Cardiac muscle cell (in vitro differentiated cells and primary cell): Measurements from ENCODE around the gene NME9. TPM values are rescaled to one million over a fixed set of nuclear protein-coding genes. Genes with fewer than 3 reads are reported as not detected.

Source experiments
- DNase-seq, 2 donors: peaks; one replicate each; pipeline versions ENCODE4 v3.0.0 to v3.0.0-alpha.2; 2010 to 2017; ENCODE audit warnings: low read depth in 1 of 2, low spot score in 1 of 2
- H3K27ac ChIP-seq: fragments of 200-600 bp; sonication (generic); 2 replicates; pipeline ENCODE4 v1.5.1; 2016
- H3K27me3 ChIP-seq: fragments of 200-600 bp; sonication (generic); 2 replicates; pipeline ENCODE4 v1.6.0; 2016; ENCODE audit warnings: control low read depth
- H3K36me3 ChIP-seq: fragments of 200-600 bp; sonication (generic); 2 replicates; pipeline ENCODE4 v1.5.1; 2016; ENCODE audit warnings: control low read depth
- H3K4me1 ChIP-seq: fragments of 200-600 bp; sonication (generic); 2 replicates; pipeline ENCODE4 v1.8.1; 2017; ENCODE audit warnings: low read depth, mild to moderate bottlenecking, mixed run types
- H3K4me3 ChIP-seq: fragments of 200-600 bp; sonication (generic); 2 replicates; pipeline ENCODE4 v1.5.1; 2016; ENCODE audit warnings: mild to moderate bottlenecking
- H3K9me3 ChIP-seq: fragments of 200-600 bp; sonication (generic); 2 replicates; pipeline ENCODE4 v1.5.1; 2017; ENCODE audit warnings: low read depth, mild to moderate bottlenecking, control low read depth
- polyA plus RNA-seq: library from polyadenylated mRNA; unstranded; fragments of >200 nt; fragmentation: Nextera tagmentation; extraction: Ambion mirVana; gene quantifications from 2 replicates; pipeline ENCODE4 v1.2.1, GENCODE V29; 2016
- total RNA-seq: library from RNA; depleted of rRNA; stranded (reverse); fragments of >200 nt; gene quantifications from 2 replicates; pipeline ENCODE4 v1.2.3, GENCODE V29; 2016
- TF ChIP-seq, protein P1 (sequence below): IDR thresholded peaks from 2 replicates; pipeline ENCODE4 v1.5.1; 2012; ENCODE audit warnings: low read depth, mild to moderate bottlenecking, low read length

NME9 gene
- total and polyA plus RNA-seq, 2 experiments from 2014 or later = 2.9 to 5.1 TPM

DNA sequence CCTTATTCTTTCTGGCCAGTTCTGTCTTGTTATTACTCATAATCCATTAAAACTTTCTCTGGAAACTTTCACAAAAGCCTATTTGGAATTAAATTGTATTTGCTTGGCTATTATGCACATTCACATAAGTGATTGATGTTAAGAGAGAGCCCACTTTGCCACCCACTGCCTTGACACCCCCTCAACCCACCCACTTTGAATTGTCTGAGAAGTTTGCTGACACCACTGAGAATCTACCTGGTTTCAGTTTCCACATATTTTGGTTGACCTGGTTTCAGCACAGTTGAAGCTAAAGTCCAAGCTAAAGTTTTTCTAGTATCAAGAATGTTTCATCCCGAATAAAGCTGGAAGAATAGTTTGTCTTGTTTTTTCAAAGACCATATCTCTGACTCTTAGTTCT, 71.7 kb downstream of the NME9 start:
- TF ChIP-seq, protein P1, sequence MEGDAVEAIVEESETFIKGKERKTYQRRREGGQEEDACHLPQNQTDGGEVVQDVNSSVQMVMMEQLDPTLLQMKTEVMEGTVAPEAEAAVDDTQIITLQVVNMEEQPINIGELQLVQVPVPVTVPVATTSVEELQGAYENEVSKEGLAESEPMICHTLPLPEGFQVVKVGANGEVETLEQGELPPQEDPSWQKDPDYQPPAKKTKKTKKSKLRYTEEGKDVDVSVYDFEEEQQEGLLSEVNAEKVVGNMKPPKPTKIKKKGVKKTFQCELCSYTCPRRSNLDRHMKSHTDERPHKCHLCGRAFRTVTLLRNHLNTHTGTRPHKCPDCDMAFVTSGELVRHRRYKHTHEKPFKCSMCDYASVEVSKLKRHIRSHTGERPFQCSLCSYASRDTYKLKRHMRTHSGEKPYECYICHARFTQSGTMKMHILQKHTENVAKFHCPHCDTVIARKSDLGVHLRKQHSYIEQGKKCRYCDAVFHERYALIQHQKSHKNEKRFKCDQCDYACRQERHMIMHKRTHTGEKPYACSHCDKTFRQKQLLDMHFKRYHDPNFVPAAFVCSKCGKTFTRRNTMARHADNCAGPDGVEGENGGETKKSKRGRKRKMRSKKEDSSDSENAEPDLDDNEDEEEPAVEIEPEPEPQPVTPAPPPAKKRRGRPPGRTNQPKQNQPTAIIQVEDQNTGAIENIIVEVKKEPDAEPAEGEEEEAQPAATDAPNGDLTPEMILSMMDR = no peak
- no peak overlapping the region for H3K4me3 ChIP-seq
- H3K9me3 ChIP-seq = no peaks in the 10 kb centered on the region
- no peak for DNase-seq
- no peaks in the 10 kb centered on the region for H3K27me3 ChIP-seq
- H3K4me1 ChIP-seq = no peaks in the 10 kb centered on the region
- no peak overlapping the region for H3K27ac ChIP-seq
- H3K36me3 ChIP-seq = no peaks in the 10 kb centered on the region

DNA sequence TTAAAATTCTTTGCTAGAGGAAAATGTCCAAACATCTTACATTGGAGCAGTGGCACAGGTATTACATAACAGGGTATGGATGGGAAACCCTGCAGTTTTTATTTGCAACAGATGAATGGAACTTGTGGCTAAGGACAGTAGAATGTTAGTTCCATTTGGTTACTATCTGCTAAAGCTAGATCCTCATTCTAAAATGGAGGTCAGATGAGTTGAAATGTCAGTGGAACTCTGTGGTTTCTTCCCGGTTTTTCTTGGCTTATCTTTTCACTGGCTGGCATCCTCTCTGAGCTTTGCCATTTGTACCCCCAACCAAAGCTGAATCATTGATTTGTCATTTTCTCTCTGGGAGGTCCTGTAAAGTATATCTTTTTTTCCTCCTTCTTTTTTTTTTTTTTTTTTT, 73.6 kb downstream of the NME9 start:
- Histone ChIP-seq H3K27ac (no peak overlapping the region), H3K9me3 (no peaks in the 10 kb centered on the region), H3K4me1 (no peaks in the 10 kb centered on the region), H3K27me3 (no peaks in the 10 kb centered on the region), H3K36me3 (no peaks in the 10 kb centered on the region), H3K4me3 (no peak overlapping the region)
- DNase-seq = no peak
- TF ChIP-seq, protein P1 = no peak

DNA sequence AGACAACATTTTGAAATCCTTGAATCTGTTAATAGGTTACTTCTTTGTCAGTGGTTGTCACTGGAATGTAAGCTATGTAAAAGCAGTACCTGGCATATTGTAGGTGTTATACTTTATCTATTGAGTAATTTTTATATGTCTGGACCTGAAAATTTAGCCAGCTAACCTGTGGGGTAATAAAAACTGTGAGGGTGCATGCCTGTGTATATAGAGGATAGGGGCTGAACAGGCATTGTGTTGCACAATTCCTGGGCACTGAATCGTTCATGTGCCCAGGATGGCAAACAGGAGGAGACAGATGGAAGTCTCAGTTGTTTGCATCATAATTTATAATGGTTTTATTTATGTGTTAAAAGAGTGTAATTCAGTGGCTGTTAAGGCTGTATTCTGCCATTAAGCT, 75.4 kb downstream of the NME9 start:
- no peak overlapping the region for H3K4me3 ChIP-seq
- H3K4me1 ChIP-seq = no peaks in the 10 kb centered on the region
- DNase-seq = no peak
- no peaks in the 10 kb centered on the region for H3K9me3 ChIP-seq
- no peaks in the 10 kb centered on the region for H3K27me3 ChIP-seq
- H3K27ac ChIP-seq = no peak overlapping the region
- TF ChIP-seq, protein P1 = no peak
- H3K36me3 ChIP-seq = no peaks in the 10 kb centered on the region

DNA sequence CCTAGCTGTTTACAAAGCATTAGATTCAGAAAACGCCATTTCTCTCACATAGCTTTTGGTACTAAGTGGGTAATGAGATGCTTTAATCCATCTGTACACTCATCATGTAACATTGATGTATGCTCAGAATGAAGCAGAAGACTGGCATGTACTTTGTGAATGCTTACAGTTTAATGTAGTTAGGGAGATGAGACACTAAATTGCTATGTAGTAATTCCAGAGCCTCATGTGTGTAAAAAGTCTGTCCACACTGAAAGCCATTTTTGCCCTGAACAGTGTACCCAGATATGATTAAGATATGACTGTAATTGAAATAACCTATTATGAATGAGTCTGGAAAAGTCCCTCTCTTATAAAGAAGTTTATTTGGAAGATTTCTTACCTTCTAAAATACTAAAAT, 76.0 kb downstream of the NME9 start:
- Histone ChIP-seq H3K27ac (no peak overlapping the region), H3K9me3 (no peaks in the 10 kb centered on the region), H3K4me1 (no peaks in the 10 kb centered on the region), H3K36me3 (no peaks in the 10 kb centered on the region), H3K4me3 (no peak overlapping the region), H3K27me3 (no peaks in the 10 kb centered on the region)
- TF ChIP-seq, protein P1 = no peak
- DNase-seq = no peak

Other genes with a start within 250 kb of the NME9 start
- 28.2 and 81.3 TPM in 2 replicates for gene DZIP1L, start 214.2 kb downstream of the NME9 start, total RNA-seq
- gene DZIP1L, start 214.2 kb downstream of the NME9 start, polyA plus RNA-seq = 19.4 and 21.5 TPM in 2 replicates
- not detected in 2 replicates for gene A4GNT, start 197.5 kb downstream of the NME9 start, total RNA-seq
- gene A4GNT, start 197.5 kb downstream of the NME9 start, polyA plus RNA-seq = not detected in 2 replicates
- 9.3 and 11.1 TPM in 2 replicates for gene DBR1, start 154.9 kb downstream of the NME9 start, total RNA-seq
- gene DBR1, start 154.9 kb downstream of the NME9 start, polyA plus RNA-seq = 11.3 and 14.9 TPM in 2 replicates
- gene ARMC8, start 142.6 kb downstream of the NME9 start, total RNA-seq = 29.0 and 33.9 TPM in 2 replicates
- gene ARMC8, start 142.6 kb downstream of the NME9 start, polyA plus RNA-seq = 34.5 and 56.4 TPM in 2 replicates
- gene MRAS, start 18.7 kb upstream of the NME9 start, total RNA-seq = 68.6 and 92.6 TPM in 2 replicates
- 66.5 and 105 TPM in 2 replicates for gene MRAS, start 18.7 kb upstream of the NME9 start, polyA plus RNA-seq
- gene ESYT3, start 104.8 kb upstream of the NME9 start, total RNA-seq = 0.95 and 6.3 TPM in 2 replicates
- 1.8 and 7.0 TPM in 2 replicates for gene ESYT3, start 104.8 kb upstream of the NME9 start, polyA plus RNA-seq